PC-9 (cell line): ENCODE measurements around the gene TMA7B. TPM values are rescaled to one million over a fixed set of nuclear protein-coding genes. Genes with fewer than 3 reads are reported as not detected.

ENCODE experiments used
- BruUV-seq: library from RNA; stranded (reverse); fragments of 400-500 nt; replicated peaks from 2 replicates; lab custom pipeline; 2021; lab: Mats Ljungman, UMichigan
- CTCF ChIA-PET: fragments of 300-600 bp; sonication (Branson Sonifier 250); formaldehyde crosslinking; loops from one replicate; lab custom pipeline; 2022; ENCODE audit warnings: antibody characterized with exemption; lab: Charles Lee
- POLR2A ChIA-PET: fragments of 300-600 bp; sonication (Branson Sonifier 250); formaldehyde crosslinking; loops from one replicate; lab custom pipeline; 2022; ENCODE audit warnings: antibody characterized with exemption; ENCODE audit not compliant: unreplicated experiment; lab: Charles Lee
- DNase-seq, 2 experiments: peaks; one replicate each; pipeline versions ENCODE4 v3.0.0 to v3.0.0-alpha.2; 2015 to 2022; ENCODE audit warnings: mixed read lengths in 1 of 2
- H2AFZ ChIP-seq: fragments of 200-600 bp; sonication (generic); 2 replicates; pipeline ENCODE4 v1.8.1; 2017; ENCODE audit warnings: antibody characterized with exemption
- H3F3A ChIP-seq: fragments of 200-600 bp; sonication (generic); 2 replicates; pipeline ENCODE4 v1.8.1; 2017; ENCODE audit warnings: antibody characterized with exemption, mild to moderate bottlenecking, low read depth; ENCODE audit not compliant: insufficient read depth
- H3K27ac ChIP-seq: fragments of 200-600 bp; sonication (generic); 2 replicates; pipeline ENCODE4 v1.6.1; 2016; ENCODE audit warnings: mixed run types
- H3K27me3 ChIP-seq: fragments of 200-600 bp; sonication (generic); 2 replicates; pipeline ENCODE4 v1.6.1; 2016; ENCODE audit warnings: low read depth, mixed run types; ENCODE audit not compliant: insufficient read depth
- H3K36me3 ChIP-seq: fragments of 200-600 bp; sonication (generic); 2 replicates; pipeline ENCODE4 v1.6.1; 2016; ENCODE audit warnings: low read depth, mixed run types
- H3K4me1 ChIP-seq: fragments of 200-600 bp; sonication (generic); replicated peaks from 2 replicates; pipeline ENCODE4 v1.6.1; 2016; ENCODE audit warnings: mixed run types; ENCODE audit not compliant: insufficient read depth
- H3K4me2 ChIP-seq: fragments of 200-600 bp; sonication (generic); 2 replicates; pipeline ENCODE4 v1.6.1; 2017; ENCODE audit warnings: mixed run types
- H3K4me3 ChIP-seq: fragments of 200-600 bp; sonication (generic); 2 replicates; pipeline ENCODE4 v1.6.1; 2016; ENCODE audit warnings: mixed run types
- H3K79me2 ChIP-seq: fragments of 200-600 bp; sonication (generic); 2 replicates; pipeline ENCODE4 v1.6.1; 2017; ENCODE audit warnings: low read depth, mixed run types
- H3K9me2 ChIP-seq: fragments of 200-600 bp; sonication (generic); 2 replicates; pipeline ENCODE4 v1.8.1; 2017; ENCODE audit warnings: mild to moderate bottlenecking; ENCODE audit not compliant: insufficient read depth
- H3K9me3 ChIP-seq: fragments of 200-600 bp; sonication (generic); 2 replicates; pipeline ENCODE4 v1.8.1; 2016; ENCODE audit warnings: low read depth; ENCODE audit not compliant: insufficient read depth
- H4K20me1 ChIP-seq: fragments of 200-600 bp; sonication (generic); 2 replicates; pipeline ENCODE4 v1.8.1; 2017; ENCODE audit not compliant: insufficient read depth
- CTCF ChIP-seq: fragments of 200-600 bp; sonication (generic); conservative IDR thresholded peaks from 2 replicates; pipeline ENCODE4 v1.6.1; 2017; ENCODE audit warnings: mixed run types, antibody characterized with exemption, mild to moderate bottlenecking, moderate library complexity
- EZH2 ChIP-seq: fragments of 200-600 bp; sonication (generic); IDR thresholded peaks from 2 replicates; pipeline ENCODE4 v1.8.0; 2017; ENCODE audit warnings: antibody characterized with exemption, low read depth
- intact Hi-C: fragments of 100-400 bp; cut with micrococcal nuclease; formaldehyde crosslinking; loops from one replicate; pipeline ENCODE4 v1.10.0; 2022; ENCODE audit not compliant: unreplicated experiment
- total RNA-seq: library from RNA; stranded (reverse); gene quantifications from 2 replicates; pipeline ENCODE4 v1.2.3, GENCODE V29; 2021

The TMA7B gene
- total RNA-seq, 1 experiment from 2014 or later = not detected

DNA sequence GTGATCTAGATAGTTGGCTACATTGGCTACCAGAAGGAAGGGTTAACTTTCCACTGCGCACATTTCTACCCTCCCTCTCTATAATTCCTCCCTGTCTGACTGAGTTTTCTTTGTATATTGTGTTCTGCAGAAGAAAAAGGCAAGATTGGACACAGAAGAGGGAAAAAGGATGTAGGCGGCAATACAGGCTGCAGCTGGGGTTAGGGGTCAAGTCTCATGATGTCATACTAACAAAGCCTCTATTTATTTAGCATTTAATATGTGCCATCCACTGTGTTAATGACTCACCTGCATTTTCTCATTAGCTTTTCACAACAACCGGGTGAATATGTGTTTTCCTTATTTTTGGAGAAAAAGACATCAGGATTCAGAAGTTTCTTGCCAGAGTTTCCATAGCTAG, 36.5 kb downstream of the TMA7B start:
- Histone ChIP-seq H4K20me1 (no peaks in the 10 kb centered on the region), H3K36me3 (no peaks in the 10 kb centered on the region), H3K9me2 (no peaks in the 10 kb centered on the region), H3K4me1 (peaks cover 37% of the 10 kb centered on the region), H3K79me2 (no peaks in the 10 kb centered on the region), H3F3A (peaks cover 17% of the 10 kb centered on the region; the same call in 1 of the 2 replicates), H3K4me3 (no peak overlapping the region), H3K9me3 (no peaks in the 10 kb centered on the region), H3K27me3 (peaks cover 24% of the 10 kb centered on the region), H3K27ac (no peak overlapping the region), H3K4me2 (no peak overlapping the region), H2AFZ (no peak overlapping the region)
- ChIA-PET POLR2A (interaction anchor here (0.7 kb wide), 1 partner anchor 13 kb away, joined by 7 read pairs; no protein-coding TSS in a partner anchor), CTCF (interaction anchor here (0.6 to 1.0 kb wide), 2 partner anchors 28 to 1716 kb away, joined by 3 to 5 read pairs; no protein-coding TSS in a partner anchor)
- no peak for DNase-seq
- no TSS peak for BruUV-seq
- TF ChIP-seq EZH2 (no peak), CTCF (no peak)
- intact Hi-C loops = no loop called here

DNA sequence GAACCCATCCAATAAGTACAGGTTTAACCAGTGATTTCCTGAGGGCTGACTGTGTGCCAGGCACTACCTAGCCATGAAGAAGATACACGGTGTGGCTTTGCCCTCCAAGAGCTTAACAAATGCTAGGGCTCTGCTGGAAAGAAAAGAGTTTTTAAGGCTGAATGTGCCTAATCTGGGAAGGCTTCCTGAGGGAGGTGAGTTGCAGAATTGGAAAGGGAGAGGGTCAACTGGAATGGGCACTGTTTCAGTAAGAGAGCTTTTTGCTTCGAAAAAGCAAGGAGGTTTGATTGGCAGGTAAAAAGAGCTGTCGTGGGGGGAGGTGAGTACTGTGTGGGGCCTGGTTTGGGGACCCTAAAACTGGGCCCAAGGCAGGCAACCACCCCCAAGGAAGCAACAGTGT, 37.2 kb downstream of the TMA7B start:
- BruUV-seq = no TSS peak
- no peaks in the 10 kb centered on the region for H4K20me1 ChIP-seq
- H3K9me2 ChIP-seq = no peaks in the 10 kb centered on the region
- no peak overlapping the region for H2AFZ ChIP-seq
- intact Hi-C loops = no loop called here
- no peaks in the 10 kb centered on the region for H3K79me2 ChIP-seq
- H3K9me3 ChIP-seq = no peaks in the 10 kb centered on the region
- no peaks in the 10 kb centered on the region for H3K36me3 ChIP-seq
- TF ChIP-seq EZH2 (no peak), CTCF (no peak)
- H3K27ac ChIP-seq = no peak overlapping the region
- H3K4me3 ChIP-seq = no peak overlapping the region
- H3F3A ChIP-seq = peaks cover 17% of the 10 kb centered on the region; the same call in 1 of the 2 replicates
- DNase-seq = no peak
- H3K4me2 ChIP-seq = peak overlapping the region; percentile 50; the same call in 1 of the 2 replicates
- peaks cover 44% of the 10 kb centered on the region for H3K4me1 ChIP-seq
- CTCF ChIA-PET = interaction anchor here (0.6 to 1.0 kb wide), 2 partner anchors 27 to 1716 kb away, joined by 3 to 5 read pairs; no protein-coding TSS in a partner anchor
- peaks cover 18% of the 10 kb centered on the region for H3K27me3 ChIP-seq
- POLR2A ChIA-PET = no interaction called here

DNA sequence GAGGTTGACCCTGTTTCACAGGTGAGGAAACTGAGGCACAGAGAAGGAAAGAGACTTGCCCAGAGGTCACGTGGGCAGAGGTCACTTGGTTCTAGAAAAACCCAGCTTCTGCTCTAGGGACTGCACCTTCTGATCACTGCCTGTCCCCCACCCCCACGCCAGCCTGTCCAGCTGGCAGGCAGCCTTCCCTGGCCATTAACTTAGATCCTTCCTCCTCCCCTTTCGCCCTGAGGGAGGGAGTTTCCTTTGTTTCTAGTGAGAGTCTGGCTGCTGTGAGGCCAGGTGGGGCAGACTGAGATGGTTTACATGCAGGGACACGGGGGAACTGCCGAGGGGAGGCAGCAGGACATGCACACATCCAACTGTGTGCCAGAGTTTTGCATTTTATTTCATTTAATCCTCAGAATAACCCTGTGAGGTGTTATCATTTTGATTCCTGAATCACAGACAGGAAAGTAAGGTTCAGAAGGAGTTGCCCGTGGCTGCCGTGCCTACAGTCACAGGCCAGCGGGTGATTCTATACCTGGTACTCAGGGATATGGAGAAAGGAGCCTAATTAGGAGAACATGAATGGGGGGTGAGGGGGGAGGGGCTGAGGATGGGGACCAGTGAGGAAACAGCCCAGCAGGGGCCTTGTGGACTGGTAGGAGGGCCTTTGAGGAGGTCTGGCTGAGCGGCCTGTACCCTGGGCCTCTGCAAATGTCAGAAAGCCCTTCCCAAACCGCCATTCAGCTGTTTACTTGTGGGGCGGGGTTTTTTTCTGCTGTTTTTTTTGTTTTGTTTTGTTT, 37.9 kb downstream of the TMA7B start:
- Histone ChIP-seq H4K20me1 (no peaks in the 10 kb centered on the region), H3K4me2 (peak overlapping the region; percentile 50), H3K9me3 (no peaks in the 10 kb centered on the region), H3K27me3 (peaks cover 14% of the 10 kb centered on the region; the same call in 1 of the 2 replicates), H3F3A (peaks cover 17% of the 10 kb centered on the region; the same call in 1 of the 2 replicates), H3K36me3 (no peaks in the 10 kb centered on the region), H2AFZ (no peak overlapping the region), H3K4me1 (peaks cover 47% of the 10 kb centered on the region), H3K79me2 (no peaks in the 10 kb centered on the region), H3K27ac (no peak overlapping the region), H3K9me2 (no peaks in the 10 kb centered on the region), H3K4me3 (no peak overlapping the region)
- peak; percentile 68 to 74 for DNase-seq
- ChIA-PET CTCF (interaction anchor here (1.0 kb wide), 1 partner anchor 26 kb away, joined by 3 read pairs; no protein-coding TSS in a partner anchor), POLR2A (no interaction called here)
- BruUV-seq = no TSS peak
- intact Hi-C loops = no loop called here
- TF ChIP-seq EZH2 (no peak), CTCF (no peak)
